ENCODE measurements around the gene ZNF223.

Gene ZNF223

DNA sequence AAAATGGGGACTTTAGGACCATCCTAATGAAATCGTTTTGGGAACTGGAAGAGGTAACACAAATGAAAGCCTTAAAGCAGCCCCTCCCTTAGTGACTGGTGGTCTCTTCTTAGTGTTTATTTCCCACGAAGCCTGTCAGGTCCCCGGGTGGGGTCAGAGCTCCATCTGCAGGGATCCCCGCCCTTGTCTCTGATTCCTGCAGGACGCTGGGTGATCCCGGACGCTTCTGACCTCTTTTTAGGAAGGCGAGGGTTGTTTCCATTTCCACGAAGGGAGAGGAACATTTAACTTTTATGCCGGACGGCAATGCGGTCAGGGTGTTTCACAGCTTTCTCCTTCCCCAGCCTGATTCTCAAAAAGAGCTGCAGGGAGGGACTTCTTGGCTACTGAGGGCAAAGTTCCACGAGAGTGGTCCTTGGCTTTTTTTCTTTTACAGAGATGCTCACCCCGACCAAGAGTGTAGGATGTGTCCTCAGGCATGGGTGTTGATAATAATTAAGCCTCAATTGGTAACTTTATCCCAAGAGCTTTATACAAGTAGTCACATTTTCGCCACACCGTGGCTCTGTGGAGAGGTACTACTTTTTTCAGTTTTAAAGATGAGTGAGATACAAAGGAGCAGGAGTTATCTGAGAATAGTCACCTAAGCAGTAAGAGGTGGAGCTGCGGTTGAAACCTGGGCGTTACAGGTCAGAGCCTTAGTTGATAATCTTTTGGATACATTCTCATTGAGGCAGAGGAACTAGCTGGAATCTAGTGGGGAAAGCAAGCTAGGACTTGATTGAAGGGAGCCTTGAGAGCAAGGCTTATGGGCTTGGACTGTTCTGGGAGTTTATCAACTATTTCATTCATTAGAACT, 20.9 kb downstream of the ZNF223 start:
- no peak for DNase-seq

DNA sequence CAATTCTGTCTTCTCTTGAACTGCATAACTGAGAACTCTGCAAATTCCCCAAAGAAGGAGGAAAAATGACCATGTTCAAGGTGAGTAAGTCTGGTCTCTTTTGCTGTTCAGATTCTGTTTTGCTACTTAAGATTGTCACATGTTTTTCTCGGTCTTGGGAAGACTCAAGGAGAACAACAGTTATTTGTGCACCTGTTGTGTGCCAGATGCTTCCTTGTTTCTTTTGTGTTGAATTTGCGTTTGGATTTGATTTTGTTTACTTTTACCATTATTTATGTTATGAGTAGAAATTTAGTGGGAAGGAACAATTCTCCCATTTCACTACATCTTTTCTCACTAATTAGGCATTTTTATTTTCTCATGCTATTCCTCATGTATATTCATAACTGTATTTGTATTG, 24.5 kb downstream of the ZNF223 start:
- no peak for DNase-seq

GRCh38 chr19:44092108-44092507, 40.3 kb downstream of the ZNF223 start:
- DNase-seq = no peak

DNA sequence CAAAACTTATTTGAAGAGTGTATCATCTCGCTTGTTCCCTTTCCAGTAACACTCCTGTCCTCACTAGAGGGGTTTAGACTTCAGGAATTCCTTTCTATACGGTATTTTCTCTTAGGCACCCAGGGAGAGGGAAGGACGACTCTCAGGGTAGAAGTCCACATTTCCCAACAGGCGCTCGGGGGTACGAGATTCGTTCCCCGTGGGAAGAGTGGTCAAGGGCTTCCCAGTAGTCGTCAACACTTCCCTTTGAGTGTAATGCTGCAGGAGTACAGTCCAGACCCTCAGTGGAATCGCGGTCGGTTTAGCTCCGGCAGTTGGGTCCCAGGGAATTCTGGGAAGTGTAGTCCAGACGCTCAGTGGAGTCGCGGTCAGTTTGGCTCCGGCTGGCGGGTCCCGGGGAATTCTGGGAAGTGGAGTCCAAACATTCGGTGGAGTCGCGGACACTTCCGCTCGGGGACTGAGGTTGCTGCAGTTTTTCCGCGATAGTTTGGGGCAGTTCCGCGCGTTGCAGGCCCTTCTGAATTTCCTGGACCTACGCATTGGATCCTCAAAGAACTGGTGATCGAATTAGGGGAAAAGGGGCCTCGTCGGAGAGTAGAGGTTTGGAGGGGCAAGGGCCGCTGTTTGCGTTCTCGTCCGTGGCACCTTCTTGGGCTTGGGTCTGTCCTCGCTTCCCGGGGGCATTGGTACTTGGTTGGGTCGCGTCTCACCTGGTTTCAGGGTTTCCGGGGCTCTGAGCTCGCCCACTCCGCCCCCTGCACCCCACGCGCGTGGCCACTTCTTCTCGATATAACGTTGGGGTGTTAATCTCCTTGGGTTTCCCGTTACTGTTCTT, 42.3 kb downstream of the ZNF223 start, which contains the start of gene ZNF224:
Gene ZNF224 (plus strand): TSS at position 431 of the 835 bp plus-strand sequence. CDS start 3,513 bp downstream, outside the sequence.
- peak; percentile 39 for DNase-seq

DNA sequence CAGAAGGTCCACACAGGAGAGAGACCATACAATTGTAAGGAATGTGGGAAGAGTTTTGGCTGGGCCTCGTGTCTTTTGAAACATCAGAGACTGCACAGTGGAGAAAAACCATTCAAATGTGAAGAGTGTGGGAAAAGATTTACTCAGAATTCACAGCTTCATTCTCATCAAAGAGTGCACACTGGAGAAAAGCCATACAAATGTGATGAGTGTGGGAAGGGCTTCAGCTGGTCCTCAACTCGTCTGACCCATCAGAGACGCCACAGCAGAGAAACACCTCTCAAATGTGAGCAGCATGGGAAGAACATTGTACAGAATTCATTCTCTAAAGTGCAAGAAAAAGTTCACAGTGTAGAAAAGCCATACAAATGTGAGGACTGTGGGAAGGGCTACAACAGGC, 55.9 kb downstream of the ZNF223 start:
- no peak for DNase-seq

DNA sequence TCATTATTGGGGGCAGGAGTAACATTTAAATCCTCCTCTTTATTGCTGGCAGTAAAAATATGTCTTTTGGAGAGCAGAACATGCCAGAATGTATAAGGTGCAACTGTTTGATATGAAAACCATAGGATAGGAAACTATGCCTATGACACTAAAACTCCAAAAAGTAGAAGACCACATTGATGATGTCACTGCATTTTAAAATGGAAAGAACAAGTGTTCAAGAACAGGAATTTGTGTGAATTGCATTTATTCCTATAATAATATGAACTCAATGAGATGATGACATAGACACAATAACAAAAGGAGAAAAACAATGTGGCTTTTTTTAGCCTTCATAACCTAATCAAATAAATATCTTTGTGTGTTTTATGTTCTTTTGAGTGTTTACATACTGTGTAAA, 57.6 kb downstream of the ZNF223 start:
- no peak for DNase-seq

DNA sequence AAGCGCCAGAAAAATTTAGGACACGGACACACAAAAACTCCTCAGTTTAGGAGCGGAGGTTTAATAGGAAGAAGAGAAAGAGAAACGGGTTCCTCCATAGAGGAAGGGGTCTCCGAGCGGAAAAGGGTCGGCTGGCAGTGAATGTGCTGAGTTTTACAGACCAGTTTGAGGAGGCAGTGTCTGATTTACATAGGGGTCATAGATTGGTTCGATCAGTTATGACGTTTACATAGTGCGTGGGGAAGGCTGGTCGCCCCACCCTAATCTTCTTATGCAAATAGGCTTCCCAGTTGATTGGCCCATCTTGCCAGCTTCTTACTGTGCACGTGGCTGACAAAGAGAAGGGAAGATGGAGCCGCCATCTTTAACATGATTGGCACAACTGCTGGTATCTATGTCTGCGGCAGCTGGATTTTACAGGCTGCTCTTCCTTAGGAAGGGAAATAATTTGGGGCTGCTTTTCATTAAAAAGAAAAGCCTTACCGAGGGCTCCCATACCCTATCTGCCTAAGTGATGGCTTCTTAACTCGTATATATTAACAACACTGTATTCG, 60.2 kb downstream of the ZNF223 start:
- no peak for DNase-seq

- no peak for DNase-seq
Observed at GRCh38 chr19:44112802-44113137, 60.9 kb downstream of the ZNF223 start.

DNA sequence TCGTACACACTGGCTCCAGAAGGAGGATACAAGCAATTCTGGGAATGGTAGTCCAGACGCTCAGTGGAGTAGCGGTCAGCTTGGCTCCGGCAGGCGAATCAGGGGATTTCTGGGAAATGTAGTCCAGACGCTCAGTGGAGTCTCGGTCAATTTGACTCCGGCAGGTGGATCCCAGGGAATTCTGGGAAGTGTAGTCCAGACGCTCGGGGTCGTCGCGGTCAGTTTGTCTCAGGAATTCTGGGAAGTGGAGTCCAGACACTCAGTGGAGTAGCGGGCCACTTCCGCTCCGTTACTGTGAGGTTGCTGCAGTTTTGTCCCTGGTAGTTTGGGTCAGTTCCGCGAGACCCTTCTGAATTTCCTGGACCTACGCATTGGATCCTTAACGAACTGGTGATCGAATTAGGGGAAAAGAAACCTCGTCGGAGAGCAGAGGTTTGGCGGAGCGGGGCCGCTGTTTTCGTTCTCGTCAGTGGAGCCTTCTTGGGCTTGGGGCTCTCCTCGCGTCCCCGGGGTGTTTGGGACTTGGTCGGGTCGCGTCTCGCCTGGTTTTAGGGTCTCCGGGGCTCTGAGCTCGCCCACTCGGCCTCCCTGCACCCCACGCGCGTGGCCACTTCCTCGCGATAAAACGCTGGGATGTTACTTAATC, 61.4 kb downstream of the ZNF223 start, which contains the start of gene ZNF225:
Gene ZNF225 (plus strand): TSS at position 262 of the 646 bp plus-strand sequence. CDS start 2,429 bp downstream, outside the sequence.
- peak; percentile 82 for DNase-seq

GRCh38 chr19:44113784-44114390, 62.1 kb downstream of the ZNF223 start:
- no peak for DNase-seq

Data from NCI-H1436 treated with DMSO at 0.1 percent for 48 hours (cell line).